Activated CD4-positive, CD25-positive, alpha-beta regulatory T cell treated with anti-CD3 and anti-CD28 coated beads, Interleukin-2, amount 50 U/mL, for 24 hours (primary cell): ENCODE measurements around the gene SLC51B.
"Not testable (repeated sequence)": the region's sequence is repeated elsewhere in the genome, so short reads cannot be mapped to it uniquely, and the experiment has no call there.

Experiments used
- ATAC-seq, 2 donors: fragments of 150-1000 bp; cut with Tn5 transposase; one replicate each; pipeline ENCODE4 v1.10.0; 2021; ENCODE audit warnings: mild to moderate bottlenecking in 1 of 2, moderate library complexity in 1 of 2

SLC51B gene

GRCh38 chr15:65044724-65045481, at the start of gene SLC51B:
Gene SLC51B, plus strand, starts transcription at chr15:65045387. Its CDS starts 4,618 bp downstream, at chr15:65050005.
- no peak for ATAC-seq

GRCh38 chr15:64997066-64997465, 48.1 kb upstream of the SLC51B start:
- no peak for ATAC-seq

- ATAC-seq = no peak
These were observed 47.3 kb upstream of the SLC51B start for GRCh38 chr15:64997745-64998375.

GRCh38 chr15:65004993-65005392, 40.2 kb upstream of the SLC51B start:
- no peak for ATAC-seq

- ATAC-seq = no peak
These were observed 38.3 kb upstream of the SLC51B start for GRCh38 chr15:65006876-65007275.

GRCh38 chr15:65008983-65009382, 36.2 kb upstream of the SLC51B start:
- ATAC-seq = no peak

- not testable (repeated sequence) for ATAC-seq
These were observed 34.0 kb upstream of the SLC51B start for GRCh38 chr15:65011198-65011597.

- ATAC-seq = no peak
These were observed 24.8 kb upstream of the SLC51B start for GRCh38 chr15:65020419-65020818.

GRCh38 chr15:65021488-65021887, 23.7 kb upstream of the SLC51B start:
- ATAC-seq = no peak

GRCh38 chr15:65026756-65027155, 18.4 kb upstream of the SLC51B start:
- no peak for ATAC-seq

- ATAC-seq = no peak
These were observed 17.6 kb upstream of the SLC51B start for GRCh38 chr15:65027593-65027992.

- ATAC-seq = no peak
These were observed 16.8 kb upstream of the SLC51B start for GRCh38 chr15:65028338-65028737.

- ATAC-seq = peak; percentile 94 to 96
These were observed 16.1 kb upstream of the SLC51B start, which contains the start of gene MTFMT for GRCh38 chr15:65028921-65029735. Gene MTFMT, minus strand, starts transcription at chr15:65029639. Its CDS starts 26 bp downstream, at chr15:65029613.

- ATAC-seq = no peak
These were observed 15.4 kb upstream of the SLC51B start for GRCh38 chr15:65029736-65030208.

- ATAC-seq = peak in 1 of 2 donors; percentile 25
These were observed 12.2 kb upstream of the SLC51B start for GRCh38 chr15:65032801-65033537.

GRCh38 chr15:65033659-65034269, 11.4 kb upstream of the SLC51B start:
- no peak for ATAC-seq

- ATAC-seq = no peak
These were observed 10.5 kb upstream of the SLC51B start for GRCh38 chr15:65034719-65035118.

- ATAC-seq = no peak
These were observed 7.9 kb upstream of the SLC51B start for GRCh38 chr15:65037309-65037708.

GRCh38 chr15:65038428-65038827, 6.8 kb upstream of the SLC51B start:
- no peak for ATAC-seq

GRCh38 chr15:65038836-65039235, 6.4 kb upstream of the SLC51B start:
- no peak for ATAC-seq

GRCh38 chr15:65040461-65040860, 4.7 kb upstream of the SLC51B start:
- ATAC-seq = no peak

GRCh38 chr15:65041787-65042186, 3.4 kb upstream of the SLC51B start:
- ATAC-seq = no peak
